Uterus (tissue), 2 donors: ENCODE results near the gene BNC1.

Experiments used
- POLR2A ChIP-seq, 2 donors: fragments of 450-650 bp; IDR thresholded peaks; one replicate each; pipeline ENCODE4 v1.6.1; 2016; ENCODE audit warnings: antibody characterized with exemption in 2 of 2, mild to moderate bottlenecking in 1 of 2, moderate library complexity in 1 of 2
- TF ChIP-seq, protein P1 (sequence below), 4 experiments: fragments of 200-600 bp in 2 of 4; fragments of 450-650 bp in 2 of 4; sonication (generic) in 2 of 4; IDR thresholded peaks; one replicate each; pipeline ENCODE4 v1.5.1; 2016 to 2019; ENCODE audit warnings: antibody characterized with exemption in 4 of 4, mild to moderate bottlenecking in 2 of 4, moderate library complexity in 1 of 4

GRCh38 chr15:83219026-83219425 is 65.4 kb downstream of the BNC1 start:
- TF ChIP-seq, protein P1, sequence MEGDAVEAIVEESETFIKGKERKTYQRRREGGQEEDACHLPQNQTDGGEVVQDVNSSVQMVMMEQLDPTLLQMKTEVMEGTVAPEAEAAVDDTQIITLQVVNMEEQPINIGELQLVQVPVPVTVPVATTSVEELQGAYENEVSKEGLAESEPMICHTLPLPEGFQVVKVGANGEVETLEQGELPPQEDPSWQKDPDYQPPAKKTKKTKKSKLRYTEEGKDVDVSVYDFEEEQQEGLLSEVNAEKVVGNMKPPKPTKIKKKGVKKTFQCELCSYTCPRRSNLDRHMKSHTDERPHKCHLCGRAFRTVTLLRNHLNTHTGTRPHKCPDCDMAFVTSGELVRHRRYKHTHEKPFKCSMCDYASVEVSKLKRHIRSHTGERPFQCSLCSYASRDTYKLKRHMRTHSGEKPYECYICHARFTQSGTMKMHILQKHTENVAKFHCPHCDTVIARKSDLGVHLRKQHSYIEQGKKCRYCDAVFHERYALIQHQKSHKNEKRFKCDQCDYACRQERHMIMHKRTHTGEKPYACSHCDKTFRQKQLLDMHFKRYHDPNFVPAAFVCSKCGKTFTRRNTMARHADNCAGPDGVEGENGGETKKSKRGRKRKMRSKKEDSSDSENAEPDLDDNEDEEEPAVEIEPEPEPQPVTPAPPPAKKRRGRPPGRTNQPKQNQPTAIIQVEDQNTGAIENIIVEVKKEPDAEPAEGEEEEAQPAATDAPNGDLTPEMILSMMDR (IDR thresholded peaks at IDR 0.05), result no peak
- no peak for TF ChIP-seq POLR2A (IDR thresholded peaks at IDR 0.05)
